Tongue (tissue), 3 donors: Measurements from ENCODE around the gene ELAVL3. TPM values are rescaled to one million over a fixed set of nuclear protein-coding genes. Genes with fewer than 3 reads are reported as not detected.
A peak's percentile ranks its signal among the peaks of the same experiment; 100 is the strongest.
"Not testable (repeated sequence)": the region's sequence is repeated elsewhere in the genome, so short reads cannot be mapped to it uniquely, and the experiment has no call there.

ENCODE experiments used
- DNase-seq: peaks from one replicate; pipeline ENCODE4 v3.0.0-alpha.2; 2015
- small RNA-seq: library from RNA; depleted of rRNA; stranded (forward); fragments of <200 nt; gene quantifications from one replicate; pipeline ENCODE3, GENCODE V24; 2014; ENCODE audit warnings: low replicate concordance
- total RNA-seq: library from RNA; depleted of rRNA; stranded (reverse); fragments of >200 nt; gene quantifications from one replicate; pipeline ENCODE4 v1.2.3, GENCODE V29; 2014

ELAVL3 gene
- total RNA-seq, 1 donor from 2014 or later: 0.31 TPM

- DNase-seq: not testable (repeated sequence)
These were observed 74.1 kb downstream of the ELAVL3 start for GRCh38 chr19:11406703-11407236.

DNA sequence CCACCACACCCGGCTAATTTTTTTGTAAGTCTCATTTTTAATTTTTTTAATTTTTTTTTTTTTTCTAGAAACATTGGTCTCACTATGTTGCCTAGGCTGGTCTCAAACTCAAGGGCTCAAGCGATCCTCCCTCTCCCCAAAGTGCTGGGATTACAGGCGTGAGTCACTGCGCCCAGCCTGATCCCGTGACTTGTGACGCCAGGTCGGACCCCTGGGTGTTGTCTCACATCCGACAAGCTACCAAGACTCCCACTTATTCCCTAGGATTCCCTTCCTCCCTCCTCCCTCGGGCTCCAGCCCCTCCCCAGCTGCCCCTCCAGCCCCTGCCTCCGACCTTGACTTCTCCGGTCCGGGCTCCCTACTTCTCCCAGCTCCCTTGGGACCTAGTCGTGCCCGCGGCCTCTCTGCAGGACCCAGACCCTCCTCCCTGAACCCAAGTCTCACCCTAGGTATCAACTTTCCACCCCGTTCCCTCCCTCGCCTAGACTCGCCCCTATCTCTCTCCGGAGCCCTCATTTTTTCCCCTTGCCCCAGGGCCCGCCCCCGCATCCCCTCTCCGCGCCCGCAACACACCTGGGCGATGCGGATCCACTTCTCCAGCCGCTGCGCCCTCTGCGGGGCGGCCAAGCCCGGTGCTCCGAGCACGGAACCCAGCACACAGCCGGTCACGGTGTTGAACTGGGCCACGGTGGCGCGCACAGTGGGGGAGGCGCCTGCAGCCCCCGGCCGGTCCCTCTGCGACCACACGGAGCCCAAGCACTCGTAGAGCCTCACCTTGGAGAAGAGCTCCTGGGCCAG lies 74.8 kb downstream of the ELAVL3 start:
- no peak for DNase-seq

DNA sequence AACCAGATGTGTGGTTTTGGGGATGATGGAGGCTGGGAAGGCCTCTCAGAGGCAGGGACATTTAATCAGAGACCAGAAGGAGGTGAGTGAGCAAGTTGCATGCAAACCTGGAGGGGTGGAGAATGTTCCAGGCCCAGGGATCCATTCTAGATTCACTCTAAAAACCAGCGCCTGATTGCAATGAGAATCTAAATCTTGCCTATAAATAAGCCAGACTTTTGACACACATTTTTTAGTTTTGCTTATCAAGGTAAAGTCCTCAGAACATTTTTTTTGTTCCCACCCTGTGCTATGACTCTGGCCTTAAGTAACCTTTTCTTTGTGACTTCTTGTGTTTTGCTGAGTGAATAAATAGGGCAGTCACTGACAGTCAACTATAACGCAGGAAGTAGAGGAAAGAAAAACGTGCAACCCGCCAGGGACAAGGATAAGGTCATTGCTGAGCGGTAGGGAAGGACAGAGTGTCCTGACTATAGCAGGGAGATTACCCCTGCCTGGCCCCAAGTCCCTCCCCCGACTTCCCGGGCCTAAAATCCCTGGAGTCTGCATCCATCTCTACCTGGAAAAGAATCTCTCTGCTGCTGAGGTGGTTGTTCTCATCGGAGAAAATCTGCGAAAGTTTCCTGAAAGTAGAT lies 76.1 kb downstream of the ELAVL3 start:
- no peak for DNase-seq

- DNase-seq: no peak
These were observed 78.9 kb downstream of the ELAVL3 start for GRCh38 chr19:11401808-11402543.

Small RNA genes lying within 50 kb of the gene (small RNA-seq; reads per million reads assigned to genes)
- 0.35 reads per million, percentile 60 among the genes with 10 or more reads in this experiment for gene MIR7974
- not detected for gene RF00019
- gene RN7SL833P: 0.06 reads per million

Other genes with a start within 250 kb of the ELAVL3 start
- gene ANGPTL8, start 241.4 kb downstream of the ELAVL3 start, total RNA-seq: not detected
- 23.2 TPM for gene DOCK6, start 218.5 kb downstream of the ELAVL3 start, total RNA-seq
- not detected for gene TSPAN16, start 184.9 kb downstream of the ELAVL3 start, total RNA-seq
- 19.2 TPM for gene RAB3D, start 141.4 kb downstream of the ELAVL3 start, total RNA-seq
- 98.4 TPM for gene TMEM205, start 134.8 kb downstream of the ELAVL3 start, total RNA-seq
- 7.4 TPM for gene CCDC159, start 134.5 kb downstream of the ELAVL3 start, total RNA-seq
- gene PLPPR2, start 125.6 kb downstream of the ELAVL3 start, total RNA-seq: 20.3 TPM
- gene SWSAP1, start 106.4 kb downstream of the ELAVL3 start, total RNA-seq: 0.82 TPM
- gene EPOR, start 96.7 kb downstream of the ELAVL3 start, total RNA-seq: 3.0 TPM
- gene RGL3, start 61.7 kb downstream of the ELAVL3 start, total RNA-seq: 0.10 TPM
- not detected for gene ODAD3, start 45.9 kb downstream of the ELAVL3 start, total RNA-seq
- gene PRKCSH, start 45.4 kb downstream of the ELAVL3 start, total RNA-seq: 86.7 TPM
- 4.2 TPM for gene ZNF653, start 24.8 kb upstream of the ELAVL3 start, total RNA-seq
- 56.6 TPM for gene ECSIT, start 48.1 kb upstream of the ELAVL3 start, total RNA-seq
- 53.1 TPM for gene CNN1, start 57.8 kb upstream of the ELAVL3 start, total RNA-seq
- 9.4 TPM for gene ELOF1, start 78.2 kb upstream of the ELAVL3 start, total RNA-seq
- gene ACP5, start 96.6 kb upstream of the ELAVL3 start, total RNA-seq: 2.5 TPM
- gene ZNF627, start 116.4 kb upstream of the ELAVL3 start, total RNA-seq: 21.1 TPM